Stimulated activated CD8-positive, alpha-beta memory T cell treated with anti-CD3 and anti-CD28 coated beads, Interleukin-15, amount 100 ng/mL, for 48 hours (primary cell): ENCODE data around the gene GIMAP6.
"Not testable (repeated sequence)": the region's sequence is repeated elsewhere in the genome, so short reads cannot be mapped to it uniquely, and the experiment has no call there.

ENCODE experiments used
- DNase-seq, 2 donors: peaks; one replicate each; pipeline ENCODE4 v3.0.0-alpha.2; 2020; ENCODE audit warnings: low read depth in 2 of 2

The GIMAP6 gene

DNA sequence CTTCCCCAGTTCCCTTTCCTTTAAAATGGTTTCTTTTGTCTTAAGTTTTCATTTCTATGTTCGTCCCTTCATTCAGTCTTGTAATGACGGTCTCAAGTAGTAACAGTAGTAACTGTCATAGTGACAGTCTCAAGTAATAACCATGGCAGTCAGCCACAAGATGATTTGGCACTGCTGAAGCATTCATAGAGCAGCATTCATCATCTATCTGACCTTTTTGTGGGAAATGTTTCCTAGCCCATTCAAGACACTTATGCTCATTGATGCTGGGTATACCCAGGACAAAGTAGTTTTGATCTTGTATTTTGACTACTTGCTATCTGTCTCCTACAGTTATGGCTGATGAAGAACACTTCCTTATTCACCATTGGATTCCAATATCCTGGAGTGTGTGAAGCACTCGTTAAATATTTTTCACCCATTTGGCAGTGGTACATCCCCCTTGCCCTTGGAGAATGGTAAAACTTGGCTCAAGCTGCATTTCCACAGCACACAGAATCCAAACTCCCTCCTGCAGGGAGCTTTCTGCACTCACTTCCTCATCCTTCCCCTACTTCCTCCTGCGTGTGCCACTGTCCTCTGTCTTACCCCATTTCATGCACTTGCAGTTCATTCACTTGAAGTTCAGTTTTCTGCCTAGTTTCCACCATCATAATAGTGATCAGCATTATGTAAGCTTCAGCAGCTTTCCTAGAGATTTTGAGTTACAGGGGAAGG lies 46.0 kb downstream of the GIMAP6 start:
- DNase-seq = no peak

- DNase-seq = no peak
These were observed 47.0 kb downstream of the GIMAP6 start for GRCh38 chr7:150585199-150585598.

DNA sequence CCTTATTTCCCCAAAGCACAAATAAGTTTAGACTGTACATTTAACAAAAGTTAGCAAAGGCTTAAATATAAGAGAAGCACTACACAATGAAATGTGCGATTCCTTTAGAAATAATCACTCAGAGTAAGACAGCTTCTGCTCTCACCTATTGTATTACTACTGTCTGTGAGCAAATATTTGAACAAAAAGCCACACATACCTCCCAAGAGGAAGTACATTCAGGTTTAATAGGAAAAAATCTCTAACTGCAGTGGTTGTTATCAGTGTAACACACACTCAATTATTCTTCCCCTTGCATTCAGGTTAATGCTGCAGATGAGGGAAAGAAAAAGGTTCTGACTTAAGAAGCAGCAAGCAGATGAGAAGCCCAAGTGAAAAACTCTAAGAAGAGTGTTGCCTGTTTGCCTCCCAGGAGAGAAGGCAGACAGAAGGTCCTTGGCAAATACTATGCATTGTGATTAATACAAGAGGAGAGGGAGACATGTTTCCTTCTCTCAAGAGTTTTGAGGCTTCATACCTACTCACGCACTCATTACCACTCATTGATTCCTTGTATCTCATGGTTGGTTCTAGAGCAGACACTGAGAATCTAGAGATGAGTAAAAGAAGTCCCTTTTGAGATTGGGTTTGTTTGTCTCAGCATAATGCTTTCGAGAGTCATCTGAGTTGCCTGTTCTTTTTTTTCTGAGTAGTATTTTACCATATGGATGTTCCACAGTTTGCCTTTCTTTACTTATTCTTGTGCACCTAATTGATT lies 51.4 kb downstream of the GIMAP6 start:
- no peak for DNase-seq

DNA sequence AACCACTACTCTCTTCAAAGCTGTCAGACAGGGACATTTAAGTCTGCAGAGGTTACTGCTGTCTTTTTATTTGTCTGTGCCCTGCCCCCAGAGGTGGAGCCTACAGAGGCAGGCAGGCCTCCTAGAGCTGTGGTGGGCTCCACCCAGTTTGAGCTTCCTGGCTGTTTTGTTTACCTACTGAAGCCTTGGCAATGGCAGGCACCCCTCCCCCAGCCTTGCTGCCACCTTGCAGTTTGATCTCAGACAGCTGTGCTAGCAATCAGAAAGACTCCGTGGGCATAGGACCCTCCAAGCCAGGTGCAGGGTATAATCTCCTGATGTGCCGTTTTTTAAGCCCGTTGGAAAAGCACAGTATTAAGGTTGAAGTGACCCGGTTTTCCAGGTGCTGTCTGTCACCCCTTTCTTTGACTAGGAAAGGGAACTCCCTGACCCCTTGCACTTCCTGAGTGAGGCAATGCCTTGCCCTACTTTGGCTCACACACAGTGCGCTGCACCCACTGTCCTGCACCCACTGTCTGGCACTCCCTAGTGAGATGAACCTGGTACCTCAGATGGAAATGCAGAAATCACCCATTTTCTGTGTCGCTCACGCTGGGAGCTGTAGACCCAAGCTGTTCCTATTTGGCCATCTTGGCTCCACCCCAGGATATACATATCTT lies 52.1 kb downstream of the GIMAP6 start:
- not testable (repeated sequence) for DNase-seq
